Measurements from ENCODE around the gene SERPINE1.
A peak's percentile ranks its signal among the peaks of the same experiment; 100 is the strongest.

The SERPINE1 gene

DNA sequence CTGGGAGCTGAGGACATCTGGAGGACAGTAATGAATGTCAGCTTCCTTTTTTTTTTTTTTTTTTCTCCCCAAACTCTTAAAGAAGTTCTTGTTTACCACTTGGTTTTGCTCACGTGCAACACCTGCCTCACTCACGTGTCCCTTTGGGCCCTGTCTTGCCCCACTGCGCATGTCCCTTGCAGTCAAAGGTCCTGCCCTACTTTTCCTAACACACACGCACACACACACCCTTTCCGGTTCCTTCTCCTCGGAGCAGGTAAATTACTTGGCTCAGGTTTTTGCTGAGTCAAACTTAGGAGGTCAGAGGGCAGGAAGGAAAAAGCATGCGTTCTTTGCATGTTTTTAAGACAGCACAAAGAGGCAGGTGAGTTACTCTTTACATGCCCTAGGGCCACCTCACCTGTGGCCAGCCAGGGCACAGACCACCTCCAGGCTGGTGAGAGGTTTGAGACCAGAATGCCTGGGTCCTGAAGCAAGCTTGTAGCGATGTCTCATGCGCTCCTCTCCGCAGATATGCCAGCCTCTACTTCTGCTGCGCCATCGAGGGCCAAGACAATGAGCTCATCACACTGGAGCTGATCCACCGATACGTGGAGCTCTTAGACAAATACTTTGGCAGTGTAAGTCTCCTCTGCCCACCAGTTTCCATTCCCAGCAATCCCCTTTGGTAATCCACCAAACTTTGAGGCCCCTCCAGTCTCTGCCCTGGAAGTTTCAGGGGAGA lies 30.1 kb downstream of the SERPINE1 start:
- no peak for DNase-seq (ENCODE audit: low spot score)

DNA sequence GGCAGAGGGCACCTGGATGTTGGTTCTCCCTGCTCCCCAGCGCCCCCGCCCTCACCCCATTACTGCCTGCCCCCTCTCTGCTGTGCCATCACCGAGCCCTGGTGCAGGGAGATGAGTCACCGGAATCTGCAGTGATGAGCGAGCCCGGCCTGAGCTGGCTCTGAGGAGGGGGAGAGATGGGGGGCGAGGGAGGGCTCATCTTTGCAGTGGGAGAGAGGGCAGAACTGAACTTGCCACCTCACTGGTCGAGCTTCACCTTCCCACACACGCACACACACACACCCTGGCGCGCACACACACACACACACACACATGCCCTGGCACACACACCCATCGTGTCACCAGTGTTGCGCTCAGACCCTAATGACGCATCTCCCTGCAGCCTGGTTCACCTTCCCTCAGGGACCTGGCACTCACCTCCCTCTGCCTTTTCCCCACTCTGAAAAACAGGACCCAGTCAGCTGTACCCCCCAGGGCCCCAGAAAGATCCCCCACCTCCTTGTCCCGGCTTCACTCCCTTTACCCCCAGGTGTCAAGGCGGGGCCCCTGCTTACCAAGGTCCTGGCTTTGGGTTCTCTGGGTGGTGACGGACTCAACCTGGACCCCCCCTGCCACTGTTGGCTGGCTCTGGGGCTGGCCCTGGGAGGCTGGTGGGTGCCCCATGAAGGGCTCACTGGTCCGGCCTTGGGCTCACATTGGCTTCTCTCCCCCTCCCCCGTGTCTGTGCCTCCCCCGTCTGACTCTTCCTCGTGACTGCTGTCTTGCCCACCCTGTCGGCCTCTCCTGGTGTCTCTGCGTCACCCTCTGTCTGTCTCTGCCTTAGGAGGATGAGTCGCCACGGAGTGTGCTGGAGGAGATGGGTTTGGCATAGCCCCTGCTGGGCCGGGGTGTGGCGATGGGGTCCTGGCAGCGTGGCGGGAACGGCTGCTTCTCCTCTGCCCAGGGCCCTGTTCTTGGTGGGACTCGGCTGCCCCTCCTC lies 33.1 kb downstream of the SERPINE1 start:
- DNase-seq (ENCODE audit: low spot score), result no peak

DNA sequence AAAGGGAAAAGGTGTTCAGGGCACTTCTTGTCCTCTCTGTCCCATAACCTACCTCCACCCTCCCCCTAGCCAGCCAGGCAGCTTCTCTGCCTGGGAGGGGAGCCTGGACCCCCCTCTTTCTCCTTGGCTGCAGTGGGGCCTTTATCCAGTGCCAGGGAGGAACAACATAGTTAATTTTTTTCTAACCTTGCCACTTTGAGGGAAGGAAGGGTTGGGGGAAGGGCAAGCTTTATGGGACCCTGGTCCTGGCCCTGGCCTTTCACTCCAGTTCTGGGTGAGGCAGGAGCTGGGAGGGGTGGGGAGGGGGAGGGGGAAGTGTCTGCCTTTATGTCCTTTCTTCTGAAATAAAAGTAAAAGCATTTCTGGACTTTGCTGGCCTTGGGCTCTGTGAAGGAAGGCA lies 34.0 kb downstream of the SERPINE1 start:
- DNase-seq (ENCODE audit: low spot score), result no peak

DNA sequence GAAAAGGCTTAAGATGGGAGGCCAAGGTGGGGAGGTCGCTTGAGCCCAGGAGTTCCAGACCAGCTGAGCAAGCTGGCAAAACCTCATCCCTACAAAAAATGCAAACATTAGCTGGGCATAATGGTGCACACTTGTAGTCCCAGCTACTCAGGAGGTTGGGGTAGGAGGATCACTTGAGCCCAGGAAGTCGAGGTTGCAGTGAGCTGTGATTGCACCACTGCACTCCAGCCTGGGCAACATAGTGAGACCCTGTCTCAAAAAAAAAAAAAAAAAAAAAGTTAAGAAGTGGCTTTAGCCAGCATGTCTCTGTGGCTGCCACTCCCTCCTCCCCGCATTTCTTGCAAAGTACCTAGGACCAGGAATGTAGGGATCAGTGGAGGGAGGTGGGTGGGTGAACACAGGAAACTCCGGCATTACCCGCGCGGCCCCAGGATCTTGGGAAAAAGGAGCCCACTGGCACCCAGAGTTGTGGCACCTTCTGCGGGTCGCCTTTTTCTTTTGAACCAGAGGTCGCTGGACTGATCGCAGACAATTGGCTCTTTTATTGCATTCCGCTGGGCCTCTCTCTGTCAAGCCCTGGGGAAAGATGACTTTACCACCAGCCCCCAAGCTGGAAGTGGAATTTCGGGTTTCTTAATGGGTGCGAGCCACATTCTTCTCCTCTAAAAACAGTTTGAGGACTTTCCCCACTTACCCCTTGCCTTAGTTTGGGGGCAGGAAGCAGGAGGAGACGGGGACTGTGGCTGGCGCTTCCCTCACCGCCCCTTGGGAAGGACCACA lies 35.0 kb downstream of the SERPINE1 start:
- no peak for DNase-seq (ENCODE audit: low spot score)

DNA sequence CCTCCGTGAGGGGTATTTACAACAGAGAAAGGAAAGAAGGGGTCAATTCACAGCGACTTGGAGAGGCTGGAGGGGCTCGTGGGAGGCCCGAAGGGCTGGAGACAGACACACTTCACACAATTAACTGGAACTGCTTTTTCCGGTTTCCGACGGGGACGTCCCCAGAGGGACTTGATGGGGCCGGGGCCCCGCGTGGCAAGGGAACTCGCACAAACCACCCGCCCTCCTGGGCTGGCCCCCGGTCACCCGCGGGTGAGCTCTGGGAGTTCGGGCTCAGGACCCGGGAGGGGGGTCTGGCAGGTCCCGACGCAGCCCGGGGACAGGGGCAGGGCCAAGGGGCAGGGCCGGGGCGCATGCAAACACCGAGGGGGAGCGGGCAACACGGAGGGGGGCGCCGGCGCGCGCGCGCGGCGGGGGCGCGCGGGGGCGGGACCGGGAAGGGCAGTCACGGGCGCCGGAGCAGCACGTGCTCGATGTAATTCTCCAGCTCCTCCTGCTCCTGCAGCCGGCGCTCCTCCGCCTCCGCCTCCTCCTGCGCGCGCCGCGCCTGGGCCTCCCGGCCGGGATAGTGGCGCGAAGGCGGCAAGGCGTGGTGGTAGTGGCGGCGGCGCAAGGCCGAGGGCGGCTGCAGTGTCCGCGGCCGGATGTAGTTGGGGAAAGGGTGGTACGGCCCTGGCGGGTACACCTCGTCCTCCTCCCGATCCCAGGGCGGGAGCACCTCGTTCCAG lies 35.8 kb downstream of the SERPINE1 start:
- no peak for DNase-seq (ENCODE audit: low spot score)

DNA sequence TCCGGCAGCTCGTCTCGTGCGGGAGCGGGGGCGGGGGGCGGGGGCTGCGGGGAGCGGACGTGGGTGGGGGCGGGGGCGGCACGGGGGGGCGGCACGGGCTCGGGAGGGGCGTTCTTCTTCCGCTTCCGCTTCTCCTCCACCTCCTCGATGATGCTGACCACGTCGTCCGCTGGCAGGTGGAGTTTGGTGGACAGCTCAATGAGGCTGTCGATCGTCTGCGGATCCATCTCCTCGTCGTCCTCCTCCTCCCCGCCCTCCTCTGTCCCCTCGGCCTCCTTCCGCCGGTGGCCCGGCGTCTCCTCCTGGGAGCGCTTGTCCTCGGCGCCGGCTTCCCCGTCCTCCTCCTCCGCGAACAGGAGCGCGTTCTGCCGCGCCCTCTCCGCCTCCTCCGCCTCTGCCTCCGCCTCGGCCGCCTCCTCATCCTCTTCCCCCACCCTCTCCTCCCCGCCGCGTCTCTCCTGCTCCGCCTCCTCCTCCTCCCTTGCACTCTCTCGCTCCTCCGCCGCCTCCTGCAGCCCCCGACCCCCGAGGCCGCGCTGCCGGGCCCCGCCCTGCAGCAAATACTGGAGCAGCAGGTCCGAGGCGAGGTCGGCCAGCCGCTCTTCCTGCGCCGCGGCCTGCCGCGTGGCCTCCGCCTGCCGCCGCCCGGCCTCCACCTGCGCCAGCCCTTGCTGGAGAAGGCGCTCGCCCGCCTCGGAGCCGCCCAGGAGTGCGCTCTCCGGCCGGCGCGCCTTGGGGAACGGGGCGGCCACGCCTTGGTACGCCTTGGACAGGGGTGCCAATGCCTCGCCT lies 36.6 kb downstream of the SERPINE1 start:
- DNase-seq (ENCODE audit: low spot score), result no peak

DNA sequence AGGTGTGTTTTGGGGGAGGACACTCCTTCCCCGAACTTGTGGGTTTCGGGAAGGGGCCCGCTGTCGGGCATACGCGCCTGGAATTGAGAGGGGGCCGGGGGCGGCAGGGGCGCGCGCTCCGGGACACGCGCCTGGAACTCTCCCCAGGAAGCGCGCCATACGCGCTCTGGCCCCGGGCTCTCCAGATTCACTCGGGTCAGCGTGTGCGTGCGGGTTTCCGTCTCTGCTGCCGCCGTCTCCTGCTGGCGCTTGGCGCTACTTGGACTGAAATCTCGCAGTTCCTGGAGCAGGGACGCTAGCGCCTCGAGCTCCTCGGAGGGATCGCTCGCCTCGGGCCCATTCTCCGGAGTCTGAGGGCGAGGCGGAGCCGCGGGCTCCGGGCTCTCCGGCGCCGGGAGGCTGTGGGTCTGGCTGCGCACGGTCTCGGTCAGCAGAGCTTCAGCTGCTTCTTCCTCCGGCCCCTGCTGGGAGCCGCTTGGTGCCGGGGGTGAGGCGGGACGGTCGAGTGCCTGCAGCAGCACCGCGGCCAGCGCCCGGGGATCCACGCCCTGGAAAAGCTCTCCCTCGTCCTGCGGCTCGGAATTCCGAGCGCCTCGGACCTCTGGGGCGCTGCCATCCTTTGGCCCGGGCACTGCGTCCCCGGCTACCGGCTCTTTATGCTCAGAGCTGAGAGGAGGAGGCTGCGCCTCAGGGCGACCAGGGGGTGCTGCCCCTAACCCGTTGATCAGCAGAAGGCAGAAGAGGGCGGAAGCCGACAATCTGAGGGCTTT lies 37.4 kb downstream of the SERPINE1 start:
- no peak for DNase-seq (ENCODE audit: low spot score)

DNA sequence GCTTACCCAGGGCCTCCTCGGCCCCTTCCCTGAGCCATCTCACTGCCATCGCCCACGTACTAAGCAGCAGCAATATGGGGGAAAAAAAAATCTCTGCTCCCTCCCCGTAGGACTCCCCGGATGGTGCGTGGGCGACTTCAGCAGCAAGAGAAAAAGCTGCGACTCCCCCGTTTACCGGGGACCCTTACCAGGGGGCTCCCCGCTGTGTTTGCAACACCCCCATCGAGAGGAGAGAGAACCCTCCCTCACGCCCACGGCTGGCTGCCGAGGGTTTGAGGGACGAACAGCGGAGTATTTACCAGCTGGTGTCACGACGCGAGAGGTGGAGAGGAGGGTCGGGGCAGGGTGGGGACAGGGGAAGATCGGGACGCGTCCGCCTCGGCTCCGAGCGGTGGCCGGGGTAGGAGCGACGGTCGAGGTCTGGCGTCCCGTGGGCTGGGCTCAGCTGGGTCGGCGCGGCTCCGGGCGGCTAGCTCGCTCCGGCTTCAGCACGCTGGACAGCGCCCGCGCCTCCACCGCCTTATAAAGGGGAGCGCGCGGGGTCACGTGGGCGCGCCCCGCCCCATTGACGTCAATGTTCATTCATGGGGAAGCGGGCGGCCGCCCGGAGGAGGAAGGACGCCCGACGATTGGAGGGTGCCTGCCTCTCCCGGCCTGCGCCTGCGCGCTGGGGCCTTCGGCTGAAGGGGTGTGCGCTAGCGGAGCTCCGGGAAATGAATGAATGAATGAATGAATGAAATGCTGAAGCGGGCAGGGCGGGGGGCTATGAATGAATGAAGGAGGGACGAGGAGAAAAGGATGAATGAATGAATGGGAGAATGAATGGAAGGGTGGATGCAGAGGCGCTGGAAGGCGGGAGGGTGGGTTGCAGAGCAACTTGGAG lies 38.4 kb downstream of the SERPINE1 start, which contains the start of gene VGF:
Gene VGF, minus strand, starts transcription at position 495 of the 883 bp plus-strand sequence. CDS start 726 bp downstream, outside the sequence.
- peak; percentile 83 for DNase-seq (ENCODE audit: low spot score)

DNA sequence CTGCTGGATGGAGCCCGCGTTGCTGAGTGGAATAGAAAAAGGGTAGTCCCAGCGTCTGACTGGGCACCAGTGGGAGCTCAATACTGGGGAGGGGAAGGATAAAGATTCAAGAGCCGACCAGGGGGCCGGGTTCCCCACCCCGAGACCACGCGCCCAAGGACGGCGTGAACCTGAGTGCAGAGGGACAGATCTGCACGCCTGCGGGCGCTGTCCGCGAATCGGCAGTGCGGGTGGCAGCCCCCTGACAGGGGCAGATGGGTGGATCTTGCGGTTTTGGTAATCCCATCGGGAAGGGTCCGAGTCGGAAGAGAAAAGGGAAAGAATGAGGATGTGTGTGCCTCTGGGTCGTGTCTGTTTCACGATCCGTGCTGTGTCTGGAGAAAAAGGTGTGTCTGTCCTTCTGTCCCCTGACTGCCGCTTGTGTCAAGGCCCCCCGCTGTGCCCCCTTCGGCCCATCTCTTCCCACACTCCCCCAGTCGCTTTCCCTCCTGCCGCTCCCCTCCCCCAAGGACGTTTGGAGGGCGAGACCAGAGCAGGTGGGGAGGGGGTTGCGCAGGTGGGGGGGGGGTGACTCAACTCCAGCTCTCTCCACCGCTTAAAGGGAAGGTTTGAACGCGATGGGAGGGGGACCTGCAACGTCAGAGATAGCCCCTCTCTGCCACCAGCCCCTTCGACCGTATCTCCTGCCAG lies 39.2 kb downstream of the SERPINE1 start:
- DNase-seq (ENCODE audit: low spot score), result no peak

DNA sequence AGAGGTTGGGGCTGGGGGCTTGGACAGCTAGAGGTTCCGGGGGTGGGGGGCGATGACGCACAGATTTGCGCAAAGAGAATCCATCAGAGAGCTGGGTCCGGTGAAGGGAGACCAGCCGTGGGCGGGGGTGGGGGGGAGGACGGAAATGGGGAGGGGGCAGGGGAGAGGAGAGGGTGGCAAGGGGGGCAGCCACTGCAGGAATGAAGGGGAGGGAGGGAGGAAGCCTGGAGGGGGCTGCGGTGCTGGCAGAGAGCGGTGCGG lies 39.7 kb downstream of the SERPINE1 start:
- no peak for DNase-seq (ENCODE audit: low spot score)

DNA sequence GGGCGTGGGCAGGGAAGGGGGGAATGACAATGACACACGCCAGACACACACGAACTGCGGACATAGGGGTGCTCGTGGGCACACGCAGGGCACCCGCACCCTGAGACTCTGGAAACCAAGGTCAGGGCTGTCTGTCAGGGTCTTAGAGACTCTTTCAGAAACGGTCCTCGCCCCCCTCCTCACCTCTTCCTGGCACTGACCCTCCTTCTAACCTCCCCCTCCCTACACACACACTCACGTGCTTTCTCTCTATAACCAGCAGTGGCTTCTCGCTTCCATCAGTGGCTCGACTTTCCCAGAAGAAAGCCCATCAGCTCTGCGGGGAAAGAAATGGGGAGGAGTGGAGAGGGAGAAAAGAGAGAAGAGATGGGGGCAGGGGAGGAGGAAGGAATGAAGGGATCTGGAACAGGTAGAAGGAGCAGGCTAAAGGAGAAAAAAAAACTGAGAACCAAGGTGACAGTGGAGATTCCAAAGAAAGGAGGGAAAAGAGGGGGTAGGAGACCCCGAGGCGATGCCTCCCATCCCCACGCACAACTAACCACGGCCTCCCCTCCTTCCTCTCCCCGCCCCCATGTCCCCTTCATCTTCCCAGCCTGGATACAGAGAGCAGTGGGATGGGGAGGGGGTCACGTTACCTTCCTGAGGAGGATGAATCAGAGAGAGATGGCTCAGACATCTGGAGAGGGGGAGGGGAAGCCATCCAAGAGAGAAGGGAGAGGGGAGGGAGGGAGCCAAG lies 40.2 kb downstream of the SERPINE1 start:
- DNase-seq (ENCODE audit: low spot score), result no peak

DNA sequence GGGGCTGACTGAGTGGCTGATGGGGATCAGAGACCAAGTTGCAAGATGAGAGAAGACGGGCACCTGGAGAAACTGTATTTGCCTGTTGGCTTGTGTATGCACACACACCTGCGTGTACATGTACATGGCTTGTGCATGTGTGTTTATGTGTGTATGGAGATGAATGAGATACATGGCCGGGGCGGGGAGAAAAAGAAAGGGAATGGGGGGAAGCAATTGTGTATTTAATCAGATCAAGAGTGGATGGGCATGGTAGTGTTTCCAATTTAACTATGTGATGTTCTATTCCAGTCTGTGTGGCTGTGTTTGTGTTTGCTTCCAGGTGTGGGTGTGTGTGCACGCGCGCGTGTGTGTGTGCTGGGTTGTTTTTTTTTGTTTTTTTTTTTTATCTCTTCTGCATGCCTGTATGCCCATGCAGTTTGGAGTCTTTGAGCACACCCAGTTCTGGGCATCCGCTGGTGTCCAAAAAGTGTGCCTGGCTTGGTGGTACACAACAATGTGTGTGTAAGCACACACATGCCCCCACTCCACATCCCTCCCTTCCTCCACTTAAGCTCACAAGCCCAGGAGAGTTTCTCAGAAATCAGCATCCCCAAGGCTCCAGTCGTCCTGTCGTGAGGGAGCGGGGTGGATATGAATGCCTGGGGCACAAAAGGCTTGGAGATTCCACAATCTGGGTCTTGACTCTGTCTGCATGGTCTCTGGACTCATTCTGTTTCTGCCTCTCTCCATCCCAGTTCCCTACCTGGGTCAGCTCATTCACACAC lies 40.9 kb downstream of the SERPINE1 start:
- no peak for DNase-seq (ENCODE audit: low spot score)

DNA sequence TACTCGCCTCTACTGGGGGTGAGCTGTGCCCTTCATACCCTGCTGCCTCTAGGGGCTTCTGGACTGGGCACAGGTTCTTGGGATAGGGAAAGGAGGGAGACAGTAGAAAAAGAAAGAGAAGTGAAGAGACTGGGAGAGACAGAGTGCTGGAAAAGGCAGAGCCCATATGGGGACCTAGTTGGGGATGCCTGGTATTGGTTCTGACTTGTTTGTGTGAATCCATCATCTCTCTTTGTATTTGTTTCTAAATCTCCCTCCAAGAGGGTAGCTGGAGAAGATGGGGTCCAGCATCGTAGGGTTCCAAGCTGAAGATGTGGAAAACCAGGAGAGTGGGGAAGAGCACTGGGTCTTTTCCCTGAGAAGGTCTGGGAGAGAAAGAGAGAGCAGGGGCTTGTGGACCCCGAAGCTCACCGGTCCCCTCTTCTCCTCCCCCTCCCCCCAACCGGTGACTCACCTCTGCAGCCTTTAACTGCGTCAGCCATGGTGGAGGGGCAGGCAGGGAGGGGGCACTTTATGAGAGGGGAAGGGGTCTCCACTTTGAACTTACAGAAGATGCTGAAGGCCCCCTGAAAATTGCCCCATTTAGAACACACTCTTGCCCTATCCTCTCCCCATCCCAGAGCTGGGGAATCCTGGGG lies 41.6 kb downstream of the SERPINE1 start:
- DNase-seq (ENCODE audit: low spot score), result no peak

DNA sequence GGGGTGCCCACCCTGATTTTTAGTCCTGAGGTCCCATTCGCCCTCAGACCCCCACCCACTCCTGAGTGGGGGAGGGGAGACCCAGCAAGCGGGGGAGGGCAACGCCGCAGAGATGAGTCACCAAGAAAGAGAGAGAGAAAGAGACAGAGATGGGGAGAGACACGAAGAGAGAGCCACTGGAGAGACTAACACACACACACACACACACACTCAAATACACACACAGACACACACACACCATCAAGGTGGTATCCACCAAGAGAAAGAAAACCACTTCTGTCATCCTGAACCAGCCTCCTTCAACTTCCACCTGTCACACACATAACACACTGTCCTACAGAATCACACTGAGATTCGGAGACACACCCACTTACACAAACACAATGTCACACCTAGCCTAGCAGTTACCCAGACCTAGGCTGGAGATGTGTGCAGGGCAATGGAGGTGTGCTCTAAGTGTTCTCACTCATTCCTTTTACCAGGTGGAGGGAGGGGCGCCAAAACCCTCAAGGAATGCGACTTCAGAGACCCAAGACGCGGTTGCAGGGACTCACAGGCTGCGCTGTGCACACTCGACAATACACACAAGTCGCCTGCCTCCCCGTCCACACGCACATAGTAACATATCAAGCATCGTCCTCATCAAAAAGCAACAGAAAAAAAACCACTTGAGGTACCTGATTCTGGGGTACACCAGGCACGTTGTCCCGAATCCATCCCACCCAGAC lies 42.4 kb downstream of the SERPINE1 start:
- DNase-seq (ENCODE audit: low spot score), result no peak

DNA sequence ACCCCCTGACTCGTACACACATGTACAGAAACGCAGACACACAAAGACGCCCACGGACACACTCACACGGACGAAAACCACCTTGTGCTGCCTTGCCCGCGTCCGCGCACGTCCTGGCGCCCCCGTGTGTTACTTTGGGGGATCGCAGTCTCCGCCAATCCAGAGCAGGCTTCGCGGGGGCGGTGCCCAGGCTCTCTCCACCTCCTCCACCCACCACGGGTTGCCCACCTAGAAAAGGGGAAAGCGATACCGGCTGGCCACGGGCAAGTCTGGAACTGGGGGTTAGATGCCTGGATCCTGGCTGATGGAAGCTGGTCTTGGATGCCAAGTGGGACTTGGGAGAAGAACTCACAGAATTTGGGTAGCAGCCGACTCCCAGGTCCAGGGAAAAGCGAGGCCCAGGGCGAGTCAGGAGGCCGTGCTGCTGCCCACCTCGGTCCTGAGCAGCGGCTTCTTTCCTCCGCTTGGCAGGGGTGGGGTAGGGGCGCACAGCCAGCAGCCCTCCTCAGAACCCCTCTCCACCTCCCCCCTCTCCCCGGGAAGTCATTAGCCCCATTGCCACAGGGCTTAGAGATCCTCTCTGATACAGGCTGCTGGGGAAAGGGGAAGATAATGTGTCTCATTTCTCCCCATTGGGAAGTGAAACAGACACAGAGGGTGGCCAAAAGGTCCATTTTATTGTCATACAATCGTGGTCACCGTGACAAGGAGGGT lies 43.1 kb downstream of the SERPINE1 start:
- no peak for DNase-seq (ENCODE audit: low spot score)

Data from pons (tissue), 1 donor.